C4-2B (cell line): ENCODE data around the gene BPHL.

Source experiments
- ZFX ChIP-seq: fragments of 450-650 bp; IDR thresholded peaks from 2 replicates; pipeline ENCODE4 v1.6.1; 2017
- TF ChIP-seq, protein P1 (sequence below): fragments of 450-650 bp; conservative IDR thresholded peaks from 2 replicates; pipeline ENCODE4 v1.5.1; 2017; ENCODE audit warnings: mild to moderate bottlenecking

DNA sequence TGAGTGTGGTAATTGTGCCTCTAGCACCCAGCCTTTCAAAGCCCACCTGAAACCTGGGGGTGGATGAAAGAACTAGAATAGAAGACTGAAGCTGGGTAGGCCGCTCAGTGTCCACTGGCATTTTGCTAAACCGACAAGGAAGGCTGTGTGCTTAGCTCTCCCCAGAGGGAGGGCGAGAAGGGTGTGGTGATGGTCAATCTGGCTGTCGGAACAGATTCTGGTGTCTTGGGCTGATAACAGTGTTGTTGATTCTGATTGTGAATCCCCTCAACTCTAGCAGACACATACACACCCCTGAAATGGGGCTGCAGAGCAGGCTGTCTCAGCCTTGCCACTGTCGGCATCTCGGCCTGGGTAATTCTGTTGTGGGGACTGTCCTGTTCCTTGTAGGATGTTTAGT, 4.1 kb upstream of the BPHL start:
- TF ChIP-seq, protein P1, sequence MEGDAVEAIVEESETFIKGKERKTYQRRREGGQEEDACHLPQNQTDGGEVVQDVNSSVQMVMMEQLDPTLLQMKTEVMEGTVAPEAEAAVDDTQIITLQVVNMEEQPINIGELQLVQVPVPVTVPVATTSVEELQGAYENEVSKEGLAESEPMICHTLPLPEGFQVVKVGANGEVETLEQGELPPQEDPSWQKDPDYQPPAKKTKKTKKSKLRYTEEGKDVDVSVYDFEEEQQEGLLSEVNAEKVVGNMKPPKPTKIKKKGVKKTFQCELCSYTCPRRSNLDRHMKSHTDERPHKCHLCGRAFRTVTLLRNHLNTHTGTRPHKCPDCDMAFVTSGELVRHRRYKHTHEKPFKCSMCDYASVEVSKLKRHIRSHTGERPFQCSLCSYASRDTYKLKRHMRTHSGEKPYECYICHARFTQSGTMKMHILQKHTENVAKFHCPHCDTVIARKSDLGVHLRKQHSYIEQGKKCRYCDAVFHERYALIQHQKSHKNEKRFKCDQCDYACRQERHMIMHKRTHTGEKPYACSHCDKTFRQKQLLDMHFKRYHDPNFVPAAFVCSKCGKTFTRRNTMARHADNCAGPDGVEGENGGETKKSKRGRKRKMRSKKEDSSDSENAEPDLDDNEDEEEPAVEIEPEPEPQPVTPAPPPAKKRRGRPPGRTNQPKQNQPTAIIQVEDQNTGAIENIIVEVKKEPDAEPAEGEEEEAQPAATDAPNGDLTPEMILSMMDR: no peak
- no peak for TF ChIP-seq ZFX
